IPS-15b (cell line): Measurements from ENCODE around the gene ARL6IP6.
"Not testable (repeated sequence)": the region's sequence is repeated elsewhere in the genome, so short reads cannot be mapped to it uniquely, and the experiment has no call there.

Experiments used
- H3K27me3 ChIP-seq: one replicate; pipeline ENCODE4 v1.6.1; 2013; ENCODE audit warnings: low read length; ENCODE audit not compliant: control insufficient read depth, insufficient read depth
- H3K36me3 ChIP-seq: one replicate; pipeline ENCODE4 v1.6.1; 2013; ENCODE audit warnings: low read length; ENCODE audit not compliant: control insufficient read depth, insufficient read depth
- H3K4me1 ChIP-seq: one replicate; pipeline ENCODE4 v1.6.1; 2013; ENCODE audit warnings: mild to moderate bottlenecking, low read length; ENCODE audit not compliant: control insufficient read depth, insufficient read depth
- H3K4me3 ChIP-seq: one replicate; pipeline ENCODE4 v1.5.1; 2013; ENCODE audit warnings: low read depth, low read length
- H3K9ac ChIP-seq: one replicate; pipeline ENCODE4 v1.6.1; 2013; ENCODE audit warnings: low read depth, mild to moderate bottlenecking, low read length
- H3K9me3 ChIP-seq: one replicate; pipeline ENCODE4 v1.6.1; 2013; ENCODE audit warnings: mild to moderate bottlenecking, low read length; ENCODE audit not compliant: control insufficient read depth, insufficient read depth

ARL6IP6 gene

DNA sequence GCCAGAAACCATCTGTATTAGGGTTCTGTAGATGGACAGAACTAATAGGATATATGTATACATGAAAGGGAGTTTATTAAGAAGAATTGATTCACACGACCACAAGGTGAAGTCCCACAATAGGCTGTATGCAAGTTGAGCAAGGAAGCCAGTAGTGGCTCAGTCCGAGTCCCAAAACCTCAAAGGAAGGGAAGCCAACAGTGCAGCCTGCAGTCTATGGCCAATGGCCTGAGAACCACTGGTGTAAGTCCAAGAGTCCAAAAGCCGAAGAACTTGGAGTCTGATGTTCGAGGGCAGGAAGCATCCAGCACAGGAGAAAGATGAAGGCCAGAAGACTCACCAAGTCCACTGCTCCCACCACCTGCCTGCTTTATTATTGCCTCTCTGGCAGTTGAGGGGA is 44.8 kb downstream of the ARL6IP6 start:
- not testable (repeated sequence) for H3K27me3 ChIP-seq, H3K4me1 ChIP-seq, H3K9me3 ChIP-seq, H3K9ac ChIP-seq, H3K36me3 ChIP-seq, H3K4me3 ChIP-seq

DNA sequence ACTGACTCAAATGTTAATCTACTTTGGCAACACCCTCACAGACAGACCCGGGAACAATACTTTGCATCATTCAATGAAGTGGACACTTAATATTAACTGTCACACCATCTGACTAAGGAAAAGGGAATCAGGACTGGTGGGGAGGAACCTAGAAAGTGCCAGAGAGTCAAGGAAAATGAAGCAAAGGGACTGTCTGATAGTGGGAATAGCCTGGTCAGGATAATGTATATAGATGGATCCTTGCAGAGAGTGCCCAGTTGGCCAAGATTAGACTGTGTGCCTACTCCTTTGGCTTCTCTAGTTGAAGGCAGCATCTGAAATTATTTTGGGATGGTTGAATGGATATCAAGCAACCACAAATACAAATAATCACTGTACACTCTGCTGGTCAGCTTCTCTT is 45.2 kb downstream of the ARL6IP6 start:
- no peaks in the 10 kb centered on the region for H3K9me3 ChIP-seq
- no peak overlapping the region for H3K9ac ChIP-seq
- no peaks in the 10 kb centered on the region for H3K27me3 ChIP-seq
- no peaks in the 10 kb centered on the region for H3K4me1 ChIP-seq
- no peaks in the 10 kb centered on the region for H3K36me3 ChIP-seq
- H3K4me3 ChIP-seq = no peak overlapping the region

DNA sequence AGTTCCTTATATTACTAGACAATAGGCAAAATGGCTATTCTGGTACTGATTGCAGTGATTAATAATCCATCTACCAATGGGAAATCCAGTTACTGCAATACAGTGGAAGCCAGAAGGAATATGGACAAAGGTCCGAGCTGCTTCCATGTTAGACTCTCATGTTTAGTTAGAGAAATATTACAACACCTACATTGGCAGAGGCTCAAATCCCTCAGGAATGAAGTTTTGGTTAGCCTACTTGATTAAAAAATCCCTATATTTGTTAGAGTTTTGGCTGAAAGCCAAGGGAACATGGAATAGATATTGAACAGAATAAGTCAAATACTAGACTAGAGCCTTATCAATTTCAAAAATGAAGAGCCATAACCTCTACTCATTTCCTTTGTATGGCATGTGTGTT is 48.5 kb downstream of the ARL6IP6 start:
- Histone ChIP-seq H3K4me3 (no peak overlapping the region), H3K4me1 (no peaks in the 10 kb centered on the region), H3K9ac (no peak overlapping the region), H3K9me3 (no peaks in the 10 kb centered on the region), H3K27me3 (no peaks in the 10 kb centered on the region), H3K36me3 (no peaks in the 10 kb centered on the region)

DNA sequence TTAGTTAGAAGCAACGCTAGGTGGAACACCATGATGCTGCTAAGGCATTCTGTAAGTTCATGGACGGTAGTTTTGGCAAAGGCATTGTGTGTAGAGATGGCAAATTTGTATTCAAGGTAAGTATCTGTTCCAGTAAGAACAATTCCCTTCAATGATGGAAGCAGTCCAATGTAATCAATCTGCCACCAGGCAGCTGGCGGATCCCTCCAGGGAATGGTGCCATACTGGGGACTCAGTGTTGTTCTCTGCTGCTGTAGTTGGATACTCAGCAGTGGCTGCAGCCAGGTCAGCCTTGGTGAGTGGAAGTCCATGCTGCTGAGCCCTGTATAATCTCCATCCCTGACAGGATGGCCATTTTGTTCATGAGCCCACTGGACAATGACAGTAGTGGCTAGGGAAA is 62.8 kb downstream of the ARL6IP6 start:
- Histone ChIP-seq H3K9ac (no peak overlapping the region), H3K4me3 (no peak overlapping the region), H3K27me3 (no peaks in the 10 kb centered on the region), H3K36me3 (no peaks in the 10 kb centered on the region), H3K4me1 (no peaks in the 10 kb centered on the region), H3K9me3 (no peaks in the 10 kb centered on the region)

DNA sequence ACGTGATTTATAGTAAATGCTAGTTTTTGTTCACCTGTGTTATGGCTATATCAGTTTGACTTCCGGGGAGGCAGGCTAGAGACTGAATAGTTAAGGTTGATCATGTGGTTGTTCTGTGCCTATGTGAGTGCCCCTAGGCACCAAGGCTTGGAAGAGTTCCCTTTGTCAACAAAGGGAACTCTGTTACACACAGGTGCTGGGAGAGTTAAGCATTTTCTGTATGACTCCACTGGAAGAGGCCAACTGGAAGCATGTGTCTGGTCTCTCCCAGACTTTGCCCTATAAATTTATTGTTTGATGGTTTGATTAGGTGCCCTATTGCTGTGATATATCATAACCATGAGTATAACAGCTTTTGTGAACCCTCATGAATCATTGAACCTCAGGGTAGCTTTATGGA is 63.8 kb downstream of the ARL6IP6 start:
- Histone ChIP-seq H3K9ac (no peak overlapping the region), H3K27me3 (no peaks in the 10 kb centered on the region), H3K4me1 (no peaks in the 10 kb centered on the region), H3K4me3 (no peak overlapping the region), H3K36me3 (no peaks in the 10 kb centered on the region), H3K9me3 (no peaks in the 10 kb centered on the region)

DNA sequence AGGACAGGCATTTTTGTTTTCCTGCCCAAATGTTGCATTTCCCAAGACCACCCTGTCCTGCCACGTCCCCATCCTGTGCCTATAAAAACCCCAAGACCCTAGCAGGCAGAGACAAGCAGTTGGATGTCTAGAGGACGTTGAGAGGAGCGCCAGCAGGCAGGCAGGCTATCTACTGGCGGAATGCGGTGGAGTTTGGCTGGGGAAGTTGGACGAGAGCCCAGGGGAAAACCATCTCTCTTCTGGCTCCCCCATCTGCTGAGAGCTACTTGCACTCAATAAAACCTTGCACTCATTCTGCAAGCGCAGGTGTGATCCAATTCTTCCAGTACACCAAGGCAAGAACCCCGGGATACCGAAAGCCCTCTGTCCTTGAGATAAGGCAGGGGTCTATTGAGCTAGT is 72.5 kb downstream of the ARL6IP6 start:
- Histone ChIP-seq H3K9ac (no peak overlapping the region), H3K4me1 (no peaks in the 10 kb centered on the region), H3K27me3 (no peaks in the 10 kb centered on the region), H3K36me3 (no peaks in the 10 kb centered on the region), H3K4me3 (no peak overlapping the region), H3K9me3 (no peaks in the 10 kb centered on the region)

DNA sequence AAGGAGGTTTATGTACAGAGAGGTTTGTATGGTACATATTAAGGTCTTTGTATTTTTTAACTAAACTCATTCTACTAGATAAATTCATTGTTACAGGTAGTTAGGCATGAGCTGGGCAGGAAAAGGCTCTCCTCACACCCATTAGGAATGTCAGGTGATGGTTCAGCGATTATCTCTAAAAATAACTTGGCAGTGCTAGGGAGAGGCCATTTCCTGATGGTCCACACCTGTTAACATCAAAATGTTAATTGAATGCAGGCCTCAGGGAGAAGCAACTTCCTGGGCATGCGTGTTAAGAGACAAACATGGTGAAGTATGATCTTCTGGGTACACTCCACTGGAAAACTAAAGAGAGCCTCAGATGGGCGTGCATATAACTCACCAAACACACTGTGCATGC is 73.6 kb downstream of the ARL6IP6 start:
- H3K4me3 ChIP-seq = no peak overlapping the region
- no peaks in the 10 kb centered on the region for H3K9me3 ChIP-seq
- no peaks in the 10 kb centered on the region for H3K36me3 ChIP-seq
- H3K9ac ChIP-seq = no peak overlapping the region
- H3K4me1 ChIP-seq = no peaks in the 10 kb centered on the region
- no peaks in the 10 kb centered on the region for H3K27me3 ChIP-seq

DNA sequence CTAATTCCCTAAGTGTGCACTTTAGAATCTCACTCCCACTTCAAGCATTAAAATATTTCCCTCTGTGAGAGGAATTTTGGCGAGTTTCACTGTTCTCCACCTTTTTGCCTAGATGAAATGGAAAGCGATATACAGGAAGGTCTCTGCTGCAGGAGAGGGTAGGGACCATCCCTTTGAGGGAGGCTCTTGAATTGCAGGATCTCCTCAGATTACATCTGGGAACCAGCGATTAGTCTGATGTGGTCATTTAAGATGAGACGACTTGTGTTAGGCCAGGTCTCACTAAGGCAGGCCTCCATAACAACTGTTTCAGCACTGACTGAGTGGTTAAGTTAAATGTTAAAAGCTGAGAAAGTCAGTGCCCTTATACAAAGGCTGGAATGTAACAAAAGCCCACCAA is 74.6 kb downstream of the ARL6IP6 start:
- Histone ChIP-seq H3K9ac (no peak overlapping the region), H3K4me1 (no peaks in the 10 kb centered on the region), H3K36me3 (no peaks in the 10 kb centered on the region), H3K27me3 (no peaks in the 10 kb centered on the region), H3K9me3 (no peaks in the 10 kb centered on the region), H3K4me3 (no peak overlapping the region)

DNA sequence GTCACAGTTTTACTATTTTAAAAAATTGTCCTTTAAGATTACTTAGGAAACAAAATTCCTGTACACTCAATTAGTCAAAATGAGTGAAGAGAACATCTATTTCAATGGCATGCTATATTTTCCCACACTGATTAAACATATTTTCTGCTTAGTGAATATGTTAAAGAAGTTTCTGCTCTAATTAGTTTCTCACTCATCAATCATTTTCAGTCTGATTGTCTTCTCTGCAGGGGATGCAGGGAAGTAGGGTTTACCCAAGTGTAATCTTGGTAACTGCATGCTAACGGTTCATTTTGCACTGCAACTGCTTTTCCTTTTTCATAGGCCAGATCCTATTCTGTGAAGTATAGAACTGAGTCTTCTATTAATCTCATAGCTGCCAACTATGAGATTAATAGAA is 78.5 kb downstream of the ARL6IP6 start:
- no peak overlapping the region for H3K9ac ChIP-seq
- H3K9me3 ChIP-seq = no peaks in the 10 kb centered on the region
- H3K4me3 ChIP-seq = no peak overlapping the region
- H3K4me1 ChIP-seq = no peaks in the 10 kb centered on the region
- H3K36me3 ChIP-seq = no peaks in the 10 kb centered on the region
- no peaks in the 10 kb centered on the region for H3K27me3 ChIP-seq

DNA sequence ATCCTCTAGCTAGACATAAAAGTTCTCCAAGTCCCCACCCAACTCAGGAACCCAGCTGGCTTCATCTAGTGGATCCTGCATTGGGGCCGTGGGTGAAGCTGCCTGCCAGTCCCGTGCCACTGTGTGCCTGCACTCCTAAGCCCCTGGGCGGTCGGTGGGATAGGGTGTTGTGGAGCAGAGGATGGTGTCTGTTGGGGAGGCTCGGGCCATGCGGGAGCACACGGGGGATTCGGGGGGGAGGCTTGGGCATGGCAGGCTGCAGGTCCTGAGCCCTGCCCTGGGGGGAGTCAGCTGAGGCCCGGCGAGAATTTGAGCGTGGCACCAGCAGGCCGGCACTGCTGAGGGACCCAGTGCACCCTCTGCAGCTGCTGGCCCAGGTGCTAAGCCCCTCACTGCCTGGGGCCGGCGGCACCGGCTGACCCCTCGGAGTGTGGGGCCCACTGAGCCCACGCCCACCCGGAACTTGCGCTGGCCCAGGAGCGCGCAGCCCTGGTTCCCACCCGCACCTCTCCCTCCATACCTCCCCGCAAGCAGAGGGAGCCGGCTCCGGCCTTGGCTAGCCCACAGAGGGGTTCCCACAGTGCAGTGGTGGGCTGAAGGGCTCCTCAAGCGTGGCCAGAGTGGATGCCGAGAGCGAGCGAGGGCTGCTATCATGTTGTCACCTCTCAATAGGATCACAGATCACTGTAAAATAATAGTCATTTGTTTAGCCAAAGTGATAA is 86.4 kb downstream of the ARL6IP6 start:
- Histone ChIP-seq H3K4me1 (no peaks in the 10 kb centered on the region), H3K9ac (no peak overlapping the region), H3K4me3 (no peak overlapping the region), H3K27me3 (no peaks in the 10 kb centered on the region), H3K36me3 (no peaks in the 10 kb centered on the region), H3K9me3 (no peaks in the 10 kb centered on the region)

DNA sequence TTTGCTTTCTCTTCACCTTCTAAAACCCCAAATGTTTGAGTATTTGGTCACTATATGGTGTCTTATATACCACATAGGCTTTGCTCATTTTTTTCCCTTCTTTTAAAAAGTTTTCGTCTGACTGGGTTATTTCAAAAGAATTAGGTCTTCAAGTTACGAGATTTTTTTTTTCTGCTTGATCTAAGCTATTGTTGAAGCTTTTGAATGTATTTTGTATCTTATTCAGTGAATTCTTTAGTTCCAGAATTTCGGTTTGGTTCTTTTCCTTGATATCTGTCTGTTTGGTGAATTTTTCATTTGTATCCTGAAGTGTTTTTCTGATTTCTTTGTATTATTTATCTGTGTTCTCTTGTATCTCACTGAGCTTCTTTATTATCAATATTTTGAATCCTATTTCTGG is 93.5 kb downstream of the ARL6IP6 start:
- Histone ChIP-seq H3K36me3 (no peaks in the 10 kb centered on the region), H3K9me3 (no peaks in the 10 kb centered on the region), H3K4me1 (no peaks in the 10 kb centered on the region), H3K9ac (no peak overlapping the region), H3K4me3 (no peak overlapping the region), H3K27me3 (no peaks in the 10 kb centered on the region)
